ENCODE measurements around the gene R3HDM4. TPM values are rescaled to one million over a fixed set of nuclear protein-coding genes. Genes with fewer than 3 reads are reported as not detected.

R3HDM4 gene
- total RNA-seq, 4 donors from 2014 or later, result 37.2 to 49.1 (median 44.3) TPM

GRCh38 chr19:871446-872265 is 41.4 kb downstream of the R3HDM4 start:
- intact Hi-C loops (cut with DNase I; ENCODE audit: low total_unique reads), result no loop called here
- no peak overlapping the region for H3K4me3 ChIP-seq

GRCh38 chr19:870963-871401 is 42.0 kb downstream of the R3HDM4 start:
- ATAC-seq (no peak), DNase-seq (no peak)
- intact Hi-C loops (cut with DNase I; ENCODE audit: low total_unique reads), result no loop called here
- no peak overlapping the region for H3K27ac ChIP-seq
- H3K27me3 ChIP-seq, result no peaks in the 10 kb centered on the region
- peaks cover 0 to 48% of the 10 kb centered on the region in 2 donors for H3K36me3 ChIP-seq
- H3K4me1 ChIP-seq, result no peaks in the 10 kb centered on the region
- in situ Hi-C loops (cut with MboI; ENCODE audit: low sequenced_read_pairs in 4 of 4), result loop anchor here in 1 of 4 donors (25.0 kb wide), 1 partner anchor 116 kb away; the partner anchor contains the start of gene WDR18
- TF ChIP-seq POLR2A (IDR thresholded peaks at IDR 0.05), result no peak
- no peak for TF ChIP-seq CTCF (IDR thresholded peaks at IDR 0.05 in 4 of 5, conservative IDR thresholded peaks at IDR 0.05 in 1 of 5)
- H3K9me3 ChIP-seq, result no peaks in the 10 kb centered on the region
- no peak overlapping the region for H3K4me3 ChIP-seq

More at GRCh38 chr19:871446-872265, 41.4 kb downstream of the R3HDM4 start:
- in situ Hi-C loops (cut with MboI; ENCODE audit: low sequenced_read_pairs in 4 of 4), result loop anchor here in 1 of 4 donors (25.0 kb wide), 1 partner anchor 116 kb away; the partner anchor contains the start of gene WDR18
- H3K27ac ChIP-seq, result peak overlapping the region in 2 of 4 donors; percentile 8 to 37
- DNase-seq (no peak), ATAC-seq (no peak)
- TF ChIP-seq POLR2A (IDR thresholded peaks at IDR 0.05) (no peak), CTCF (IDR thresholded peaks at IDR 0.05 in 4 of 5, conservative IDR thresholded peaks at IDR 0.05 in 1 of 5) (no peak)
- H3K36me3 ChIP-seq, result peaks cover 0 to 48% of the 10 kb centered on the region in 2 donors
- no peaks in the 10 kb centered on the region for H3K27me3 ChIP-seq
- H3K9me3 ChIP-seq, result no peaks in the 10 kb centered on the region
- H3K4me1 ChIP-seq, result no peaks in the 10 kb centered on the region

- peak overlapping the region in 1 of 4 donors; percentile 16 for H3K27ac ChIP-seq
- intact Hi-C loops (cut with DNase I; ENCODE audit: low total_unique reads), result no loop called here
- H3K9me3 ChIP-seq, result no peaks in the 10 kb centered on the region
- no peak for ATAC-seq
- in situ Hi-C loops (cut with MboI; ENCODE audit: low sequenced_read_pairs in 4 of 4), result loop anchor here in 1 of 4 donors (25.0 kb wide), 1 partner anchor 117 kb away; the partner anchor contains the start of gene WDR18
- no peak for DNase-seq
- H3K4me3 ChIP-seq, result no peak overlapping the region
- no peaks in the 10 kb centered on the region for H3K4me1 ChIP-seq
- no peak for TF ChIP-seq POLR2A (IDR thresholded peaks at IDR 0.05)
- TF ChIP-seq CTCF (IDR thresholded peaks at IDR 0.05 in 4 of 5, conservative IDR thresholded peaks at IDR 0.05 in 1 of 5), result no peak
- peaks cover 0 to 48% of the 10 kb centered on the region in 2 donors for H3K36me3 ChIP-seq
- H3K27me3 ChIP-seq, result no peaks in the 10 kb centered on the region
These were observed 42.7 kb downstream of the R3HDM4 start for GRCh38 chr19:870314-870713.

GRCh38 chr19:869245-870177 is 43.5 kb downstream of the R3HDM4 start:
- no peaks in the 10 kb centered on the region for H3K9me3 ChIP-seq
- intact Hi-C loops (cut with DNase I; ENCODE audit: low total_unique reads), result no loop called here

More at GRCh38 chr19:869245-870177, 43.5 kb downstream of the R3HDM4 start:
- no peak overlapping the region for H3K4me3 ChIP-seq
- H3K27ac ChIP-seq, result peak overlapping the region; percentile 36 to 52 (median 43)
- in situ Hi-C loops (cut with MboI; ENCODE audit: low sequenced_read_pairs in 4 of 4), result loop anchor here in 1 of 4 donors (25.0 kb wide), 1 partner anchor 118 kb away; the partner anchor contains the start of gene WDR18
- peak in 1 of 2 donors; percentile 64 for DNase-seq
- peaks cover 0 to 48% of the 10 kb centered on the region in 2 donors for H3K36me3 ChIP-seq
- TF ChIP-seq CTCF (IDR thresholded peaks at IDR 0.05 in 4 of 5, conservative IDR thresholded peaks at IDR 0.05 in 1 of 5) (no peak), POLR2A (IDR thresholded peaks at IDR 0.05) (no peak)
- peak; percentile 53 to 66 for ATAC-seq
- H3K27me3 ChIP-seq, result no peaks in the 10 kb centered on the region
- H3K4me1 ChIP-seq, result no peaks in the 10 kb centered on the region

Measured in gastrocnemius medialis (tissue), 4 donors.